ENCODE measurements around the gene COQ10B. TPM values are rescaled to one million over a fixed set of nuclear protein-coding genes. Genes with fewer than 3 reads are reported as not detected.

Gene COQ10B
- total RNA-seq, 4 donors from 2014 or later = 7.4 to 21.5 (median 13.7) TPM

GRCh38 chr2:197496695-197497094 is 43.3 kb downstream of the COQ10B start:
- TF ChIP-seq POLR2A (IDR thresholded peaks at IDR 0.05) (no peak), CTCF (IDR thresholded peaks at IDR 0.05 in 4 of 5, conservative IDR thresholded peaks at IDR 0.05 in 1 of 5) (no peak)
- no peak for DNase-seq
- no peaks in the 10 kb centered on the region for H3K27me3 ChIP-seq
- no peak overlapping the region for H3K4me3 ChIP-seq
- in situ Hi-C loops (cut with MboI; ENCODE audit: low sequenced_read_pairs in 4 of 4) = no loop called here
- no peaks in the 10 kb centered on the region for H3K9me3 ChIP-seq
- peaks cover 4 to 60% of the 10 kb centered on the region in 2 donors for H3K36me3 ChIP-seq
- peaks cover 30 to 31% of the 10 kb centered on the region in 2 donors for H3K4me1 ChIP-seq
- ATAC-seq = no peak
- intact Hi-C loops (cut with DNase I; ENCODE audit: low total_unique reads) = no loop called here
- H3K27ac ChIP-seq = peak overlapping the region in 1 of 4 donors; percentile 4

- Histone ChIP-seq H3K4me3 (no peak overlapping the region), H3K27me3 (no peaks in the 10 kb centered on the region), H3K27ac (peak overlapping the region in 3 of 4 donors; percentile 96 to 98 (median 96)), H3K9me3 (no peaks in the 10 kb centered on the region), H3K36me3 (peaks cover 4 to 60% of the 10 kb centered on the region in 2 donors), H3K4me1 (peaks cover 37% of the 10 kb centered on the region in 2 donors)
- intact Hi-C loops (cut with DNase I; ENCODE audit: low total_unique reads) (no loop called here), in situ Hi-C loops (cut with MboI; ENCODE audit: low sequenced_read_pairs in 4 of 4) (no loop called here)
- TF ChIP-seq POLR2A (IDR thresholded peaks at IDR 0.05) (no peak), CTCF (IDR thresholded peaks at IDR 0.05 in 4 of 5, conservative IDR thresholded peaks at IDR 0.05 in 1 of 5) (no peak)
- ATAC-seq = no peak
- no peak for DNase-seq
Observed at GRCh38 chr2:197497326-197497725, 44.0 kb downstream of the COQ10B start.

GRCh38 chr2:197498235-197498936 is 45.0 kb downstream of the COQ10B start:
- DNase-seq (no peak), ATAC-seq (no peak)
- Histone ChIP-seq H3K4me3 (peak overlapping the region; percentile 81 to 89 (median 84)), H3K4me1 (peaks cover 38 to 45% of the 10 kb centered on the region in 2 donors), H3K9me3 (no peaks in the 10 kb centered on the region), H3K36me3 (peaks cover 4 to 50% of the 10 kb centered on the region in 2 donors), H3K27ac (peak overlapping the region; percentile 96 to 98 (median 97)), H3K27me3 (no peaks in the 10 kb centered on the region)
- in situ Hi-C loops (cut with MboI; ENCODE audit: low sequenced_read_pairs in 4 of 4) (no loop called here), intact Hi-C loops (cut with DNase I; ENCODE audit: low total_unique reads) (no loop called here)
- TF ChIP-seq CTCF (IDR thresholded peaks at IDR 0.05 in 4 of 5, conservative IDR thresholded peaks at IDR 0.05 in 1 of 5) (no peak), POLR2A (IDR thresholded peaks at IDR 0.05) (no peak)

- Histone ChIP-seq H3K9me3 (no peaks in the 10 kb centered on the region), H3K36me3 (peaks cover 3 to 49% of the 10 kb centered on the region in 2 donors), H3K27ac (peak overlapping the region; percentile 96 to 98 (median 97)), H3K27me3 (no peaks in the 10 kb centered on the region), H3K4me1 (peaks cover 38 to 45% of the 10 kb centered on the region in 2 donors), H3K4me3 (peak overlapping the region; percentile 81 to 89 (median 84))
- TF ChIP-seq CTCF (IDR thresholded peaks at IDR 0.05 in 4 of 5, conservative IDR thresholded peaks at IDR 0.05 in 1 of 5) = no peak
- TF ChIP-seq POLR2A (IDR thresholded peaks at IDR 0.05) = peak in 1 of 2 donors; percentile 41
- in situ Hi-C loops (cut with MboI; ENCODE audit: low sequenced_read_pairs in 4 of 4) (no loop called here), intact Hi-C loops (cut with DNase I; ENCODE audit: low total_unique reads) (loop anchor here (1.0 kb wide), 1 partner anchor 64 kb away; the partner anchor contains the start of gene SF3B1)
- DNase-seq (peak; percentile 44 to 65), ATAC-seq (peak; percentile 26 to 28)
Observed at GRCh38 chr2:197498937-197499593, 45.7 kb downstream of the COQ10B start.
